Measurements from ENCODE around the gene ZC3H6.

ZC3H6 gene

GRCh38 chr2:112253261-112253815, 22.1 kb upstream of the ZC3H6 start:
- Histone ChIP-seq H3K9me3 (ENCODE audit: control insufficient read depth, insufficient read depth, low read depth, low read length) (no peaks in the 10 kb centered on the region), H3K4me3 (ENCODE audit: low read depth, low read length) (no peak overlapping the region), H3K4me1 (ENCODE audit: control insufficient read depth, insufficient read depth, low read length) (0 out of 2 replicates have a peak, but pooled peaks cover 3% of the 10 kb centered on the region), H3K27ac (ENCODE audit: extremely low read depth, low read depth, low read length) (no peak overlapping the region), H3K36me3 (ENCODE audit: control insufficient read depth in 2 of 2, insufficient read depth in 1 of 2, low read length in 2 of 2) (peaks cover 9 to 10% of the 10 kb centered on the region in 2 experiments; a peak in 2 of 3 replicates)
- ChIA-PET POLR2A (interaction anchor here (0.5 kb wide), 1 partner anchor 118 kb away, joined by 3 read pairs; no protein-coding TSS in a partner anchor), CTCF (no interaction called here)
- no peak for TF ChIP-seq PBX3 (CRISPR knock-in tag; IDR thresholded peaks at IDR 0.05)

GRCh38 chr2:112254466-112255240, 20.7 kb upstream of the ZC3H6 start, which contains the start of gene ZC3H8:
Gene ZC3H8, minus strand, starts transcription at chr2:112255042. Its CDS starts 61 bp downstream, at chr2:112254981.
- H3K4me1 ChIP-seq (ENCODE audit: control insufficient read depth, insufficient read depth, low read length): 0 out of 2 replicates have a peak, but pooled peaks cover 3% of the 10 kb centered on the region
- 0 out of 3 replicates have a peak, but pooled peaks cover 0 to 3% of the 10 kb centered on the region in 2 experiments for H3K36me3 ChIP-seq (ENCODE audit: control insufficient read depth in 2 of 2, insufficient read depth in 1 of 2, low read length in 2 of 2)
- ChIA-PET CTCF (interaction anchor here (1.7 kb wide), 1 partner anchor 12 kb away, joined by 4 read pairs; no protein-coding TSS in a partner anchor), POLR2A (interaction anchor here (0.6 to 1.9 kb wide), 7 partner anchors 12 to 357 kb away, joined by 3 to 10 read pairs (median 3); partner anchors contain the start of genes CHCHD5 and TMEM87B)
- no peaks in the 10 kb centered on the region for H3K9me3 ChIP-seq (ENCODE audit: control insufficient read depth, insufficient read depth, low read depth, low read length)
- peak within 1 kb of the TSS; percentile 57 for H3K4me3 ChIP-seq (ENCODE audit: low read depth, low read length)
- H3K27ac ChIP-seq (ENCODE audit: extremely low read depth, low read depth, low read length): peak within 1 kb of the TSS; percentile 79
- no peak for TF ChIP-seq ZNF266 (tag by site-specific recombination; IDR thresholded peaks at IDR 0.05; ENCODE audit: low read depth)
- TF ChIP-seq ZNF621 (tag by site-specific recombination; IDR thresholded peaks at IDR 0.05): no peak
- TF ChIP-seq ZSCAN5A (tag by site-specific recombination; IDR thresholded peaks at IDR 0.05): no peak
- peak; percentile 89 for TF ChIP-seq ZXDB (tag by site-specific recombination; IDR thresholded peaks at IDR 0.05)
- TF ChIP-seq EGR2 (tag by site-specific recombination; IDR thresholded peaks at IDR 0.05; ENCODE audit: low read depth): 0 out of 2 replicates have a peak, but pooled peaks have one; percentile 34
- TF ChIP-seq ZSCAN4 (tag by site-specific recombination; IDR thresholded peaks at IDR 0.05): no peak
- TF ChIP-seq ZNF223 (tag by site-specific recombination; IDR thresholded peaks at IDR 0.05): no peak
- no peak; the same call in 1 of the 2 replicates for TF ChIP-seq ZNF426 (tag by site-specific recombination; IDR thresholded peaks at IDR 0.05)
- TF ChIP-seq ZNF747 (tag by site-specific recombination; IDR thresholded peaks at IDR 0.05): no peak
- no peak for TF ChIP-seq ZNF398 (tag by site-specific recombination; IDR thresholded peaks at IDR 0.05)
- TF ChIP-seq ZNF707 (tag by site-specific recombination; IDR thresholded peaks at IDR 0.05): no peak
- TF ChIP-seq ZNF555 (tag by site-specific recombination; conservative IDR thresholded peaks at IDR 0.05): no peak
- TF ChIP-seq SETDB1 (IDR thresholded peaks at IDR 0.05; ENCODE audit: insufficient read length, low read length): no peak
- no peak for TF ChIP-seq ZEB2 (tag by site-specific recombination; IDR thresholded peaks at IDR 0.05)
- no peak for TF ChIP-seq ZNF571 (tag by site-specific recombination; IDR thresholded peaks at IDR 0.05)
- no peak for TF ChIP-seq ZNF791 (tag by site-specific recombination; IDR thresholded peaks at IDR 0.05)
- no peak for TF ChIP-seq ZNF76 (tag by site-specific recombination; IDR thresholded peaks at IDR 0.05; ENCODE audit: borderline replicate concordance, low read depth)
- TF ChIP-seq CTCF (tag by site-specific recombination; IDR thresholded peaks at IDR 0.05): no peak; the same call in 1 of the 2 replicates
- no peak for TF ChIP-seq ZNF26 (tag by site-specific recombination; IDR thresholded peaks at IDR 0.05)

Measured in HEK293 (cell line).